Brain pericyte (primary cell): Measurements from ENCODE around the gene GALNT16.

Experiments
- DNase-seq: peaks from one replicate; pipeline ENCODE4 v3.0.0-alpha.2; 2012; ENCODE audit warnings: low read depth, low spot score

GALNT16 gene

DNA sequence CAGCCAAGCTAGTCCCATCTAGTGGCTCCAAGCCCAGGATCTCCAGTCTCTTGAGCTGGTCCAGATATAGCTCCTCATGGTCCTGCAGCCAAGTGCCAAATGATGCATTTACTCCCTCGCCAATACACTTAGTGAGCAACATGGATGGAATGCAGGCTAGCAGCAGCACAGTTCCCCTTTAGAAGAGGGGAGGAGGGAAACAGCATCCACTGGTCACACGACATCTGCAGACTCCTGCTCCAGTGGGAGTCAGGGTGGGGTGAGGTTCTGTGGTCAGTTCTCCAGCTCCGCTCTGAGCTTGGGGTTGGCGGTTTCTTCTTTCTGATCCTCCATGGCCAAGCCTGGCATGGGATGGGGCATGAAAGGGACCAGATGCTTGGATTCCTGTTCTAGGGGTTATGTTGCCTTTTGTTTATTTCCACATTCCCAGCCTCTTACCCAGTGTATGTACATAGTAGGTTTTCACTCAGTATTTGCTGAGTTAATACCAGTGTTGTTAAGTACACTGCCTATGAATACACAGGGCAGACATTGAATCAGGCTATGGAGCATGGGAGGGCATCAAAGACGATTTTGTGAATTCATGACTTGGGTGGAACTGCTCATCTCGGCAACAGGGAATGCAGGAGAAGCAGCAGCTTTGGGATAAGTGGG is 57.3 kb downstream of the GALNT16 start:
- DNase-seq, result peak; percentile 58

GRCh38 chr14:69317780-69318179 is 57.8 kb downstream of the GALNT16 start:
- no peak for DNase-seq

- no peak for DNase-seq
Measured at GRCh38 chr14:69318241-69318640, 58.3 kb downstream of the GALNT16 start.

GRCh38 chr14:69318901-69319475 is 59.0 kb downstream of the GALNT16 start:
- no peak for DNase-seq

- DNase-seq, result no peak
Measured at GRCh38 chr14:69319911-69320310, 60.0 kb downstream of the GALNT16 start.

GRCh38 chr14:69320581-69321365 is 60.8 kb downstream of the GALNT16 start:
- no peak for DNase-seq

- DNase-seq, result no peak
Measured at GRCh38 chr14:69321601-69322330, 61.8 kb downstream of the GALNT16 start.

GRCh38 chr14:69323266-69323998 is 63.5 kb downstream of the GALNT16 start:
- DNase-seq, result no peak

DNA sequence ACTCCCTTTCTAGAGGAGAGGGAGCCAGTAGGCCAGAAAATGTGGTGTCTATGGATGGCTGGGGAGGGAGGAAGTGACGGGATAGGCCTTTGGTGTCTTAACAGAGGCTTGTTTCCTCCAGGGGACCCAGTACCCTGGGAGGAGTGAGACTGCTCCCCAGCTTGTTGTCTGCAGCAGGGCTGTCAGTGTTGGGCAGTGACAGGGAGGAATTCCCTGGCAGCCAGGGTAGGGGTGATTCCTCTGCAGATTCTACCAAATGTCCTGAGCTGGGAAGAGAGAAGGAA is 64.0 kb downstream of the GALNT16 start:
- DNase-seq, result no peak

GRCh38 chr14:69324341-69324931 is 64.5 kb downstream of the GALNT16 start:
- DNase-seq, result no peak

- no peak for DNase-seq
Measured at GRCh38 chr14:69325086-69325485, 65.1 kb downstream of the GALNT16 start.

GRCh38 chr14:69325646-69326265 is 65.8 kb downstream of the GALNT16 start:
- DNase-seq, result no peak

- DNase-seq, result no peak
Measured at GRCh38 chr14:69326611-69327010, 66.7 kb downstream of the GALNT16 start.

DNA sequence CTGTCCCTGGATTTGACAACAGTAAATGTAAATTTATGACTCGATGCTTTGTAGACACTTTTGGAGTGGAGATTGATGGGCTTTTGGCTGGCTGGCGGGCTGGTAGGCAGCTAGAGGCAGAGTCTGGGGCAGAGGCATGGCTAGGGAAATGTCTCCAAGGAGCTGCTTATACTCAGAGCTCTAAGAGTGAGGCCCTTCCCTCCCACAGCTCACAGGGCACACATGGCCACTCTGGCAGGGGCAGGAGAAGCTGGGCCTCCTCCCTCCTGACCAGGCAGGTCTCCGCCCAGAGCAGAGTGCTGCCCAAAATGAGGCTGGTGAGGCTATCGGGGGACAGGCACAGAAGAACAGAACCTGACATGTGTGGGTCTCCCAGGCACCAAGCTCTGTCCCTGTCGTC is 67.5 kb downstream of the GALNT16 start:
- DNase-seq, result no peak

DNA sequence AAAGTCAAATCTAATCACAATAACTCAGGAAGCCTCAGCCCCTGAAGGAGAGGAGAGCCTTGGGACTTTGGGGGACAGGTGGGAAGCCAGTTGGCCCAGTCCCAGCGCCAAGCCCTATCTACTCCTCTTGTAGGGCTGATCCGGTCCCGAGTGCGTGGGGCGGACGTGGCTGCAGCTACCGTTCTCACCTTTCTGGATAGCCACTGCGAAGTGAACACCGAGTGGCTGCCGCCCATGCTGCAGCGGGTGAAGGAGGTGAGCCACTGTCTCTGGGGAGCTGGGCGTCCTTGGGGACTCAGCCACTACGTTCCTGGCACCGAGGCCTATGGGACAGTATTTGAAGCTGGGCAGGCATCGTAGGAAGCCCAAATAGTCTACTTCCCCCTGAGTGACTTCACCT is 68.4 kb downstream of the GALNT16 start:
- no peak for DNase-seq

GRCh38 chr14:69328765-69329164 is 68.8 kb downstream of the GALNT16 start:
- DNase-seq, result no peak

GRCh38 chr14:69331206-69331605 is 71.2 kb downstream of the GALNT16 start:
- DNase-seq, result no peak

DNA sequence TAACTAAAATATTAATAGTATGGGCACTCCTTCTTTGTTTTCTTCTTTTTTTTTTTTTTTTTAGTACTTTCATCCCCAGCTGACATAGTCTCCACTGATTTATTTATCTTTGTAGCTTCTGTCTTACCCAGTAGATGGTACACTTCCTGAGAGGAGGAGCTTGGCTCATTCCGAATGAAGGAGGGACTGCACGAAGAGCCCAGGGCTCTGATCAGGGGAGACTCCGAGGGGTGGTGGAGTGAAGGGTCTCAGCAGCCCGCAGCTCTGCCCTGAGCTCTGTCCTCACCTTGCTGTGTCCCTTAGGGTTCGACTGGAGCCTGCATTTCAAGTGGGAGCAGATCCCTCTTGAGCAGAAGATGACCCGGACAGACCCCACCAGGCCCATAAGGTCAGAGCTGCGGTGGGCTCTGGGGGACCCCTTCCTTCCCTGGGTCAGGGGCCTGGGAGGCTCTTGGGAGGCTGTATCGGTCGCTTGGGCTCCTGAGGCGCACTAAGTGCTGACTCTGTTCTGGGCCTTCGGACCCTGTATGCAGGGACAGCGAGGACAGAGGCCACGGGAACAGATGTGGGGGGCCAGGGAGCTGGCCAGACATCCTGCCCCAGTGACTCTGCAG is 72.9 kb downstream of the GALNT16 start:
- no peak for DNase-seq

DNA sequence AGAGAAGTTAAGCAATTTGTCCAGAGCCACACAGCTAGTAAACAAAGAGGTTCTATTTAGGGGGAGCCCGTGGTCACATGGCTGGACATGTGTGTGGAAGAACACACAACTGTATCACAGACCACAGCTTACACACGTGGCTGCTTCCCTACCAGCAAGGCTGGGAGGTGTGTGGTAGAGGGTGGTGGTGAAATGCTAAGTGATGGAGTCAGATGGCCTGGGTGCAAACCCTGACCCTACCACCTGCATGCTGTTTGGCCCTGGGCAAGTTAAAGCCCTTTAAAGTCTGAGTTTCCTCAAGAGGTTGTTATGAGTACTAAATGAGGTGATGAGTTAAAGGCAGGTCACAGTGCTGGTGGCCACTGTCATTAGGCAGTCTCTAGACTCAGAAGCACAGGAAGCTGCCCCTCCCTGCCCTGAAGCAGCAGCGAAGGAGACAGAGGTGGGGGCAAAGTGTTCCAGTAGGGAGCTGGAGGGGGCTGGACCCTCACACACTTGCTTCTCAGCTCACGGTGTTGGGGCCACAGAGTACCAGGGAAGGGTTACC is 73.9 kb downstream of the GALNT16 start:
- DNase-seq, result no peak

GRCh38 chr14:69334576-69334975 is 74.6 kb downstream of the GALNT16 start:
- DNase-seq, result no peak
